Astrocyte (in vitro differentiated cells and primary cell): ENCODE measurements around the gene PTX4.

ENCODE experiments used
- CTCF ChIP-seq: IDR thresholded peaks from 2 replicates; pipeline ENCODE4 v1.5.1; 2011; ENCODE audit warnings: low read depth, mild to moderate bottlenecking, inconsistent platforms, low read length, moderate library complexity; ENCODE audit not compliant: insufficient read depth
- EZH2 ChIP-seq: IDR thresholded peaks from 2 replicates; pipeline ENCODE4 v1.6.1; 2012; ENCODE audit warnings: mild to moderate bottlenecking, low read length, inconsistent platforms; ENCODE audit not compliant: insufficient read depth

GRCh38 chr16:1505073-1505844 is 16.5 kb upstream of the PTX4 start:
- TF ChIP-seq EZH2 (no peak), CTCF (no peak)
